ENCODE measurements around the gene MRPL43. TPM values are rescaled to one million over a fixed set of nuclear protein-coding genes. Genes with fewer than 3 reads are reported as not detected.

MRPL43 gene
- total RNA-seq, 1 experiment from 2014 or later, result 136 TPM

- no peak for TF ChIP-seq YY1 (IDR thresholded peaks at IDR 0.05; ENCODE audit: extremely low read depth, insufficient replicate concordance, low read depth, low read length)
- no peak for TF ChIP-seq ATF3 (IDR thresholded peaks at IDR 0.05)
Observed at GRCh38 chr10:101003639-101004206, 16.4 kb upstream of the MRPL43 start (continued).

- DNase-seq (ENCODE audit: low read depth, low spot score) (no peak), ATAC-seq (no peak)
- H3K9me3 ChIP-seq (ENCODE audit: control insufficient read depth in 1 of 2, insufficient read depth in 1 of 2, low read depth in 1 of 2, low read length in 2 of 2), result no peaks in the 10 kb centered on the region
- peak overlapping the region; percentile 14; the same call in 1 of the 2 replicates for H3K27ac ChIP-seq (ENCODE audit: low read depth, low read length)
- no peak overlapping the region for H3K4me3 ChIP-seq (replicated peaks in 1 of 2; ENCODE audit: low read depth in 1 of 2, low read length in 2 of 2)
- no peak for TF ChIP-seq JUND (IDR thresholded peaks at IDR 0.05)
- TF ChIP-seq REST (IDR thresholded peaks at IDR 0.05; ENCODE audit: low read depth), result no peak
- TF ChIP-seq ATF3 (IDR thresholded peaks at IDR 0.05), result no peak
- no peak for TF ChIP-seq SIN3A (IDR thresholded peaks at IDR 0.05; ENCODE audit: low read depth)
- TF ChIP-seq TCF7L2 (IDR thresholded peaks at IDR 0.05; ENCODE audit: borderline replicate concordance, extremely low read depth, insufficient read depth, insufficient read length), result no peak
- 0 out of 2 replicates have a peak overlapping the region, but pooled peaks have one; percentile 13 for H3K9ac ChIP-seq (ENCODE audit: low read length)
- no peaks in the 10 kb centered on the region for H3K9me2 ChIP-seq (ENCODE audit: insufficient read depth)
- ChIA-PET CTCF (interaction anchor here (1.3 to 8.3 kb wide), 3 partner anchors 7 to 28 kb away, joined by 3 to 118 read pairs (median 3); partner anchors contain the start of genes PDZD7 and SFXN3), RAD21 (ENCODE audit: low non-redundant PET in 1 of 2, low total read pairs in 2 of 2, uncharacterized antibody in 2 of 2, unreplicated experiment in 2 of 2) (no interaction called here), POLR2A (no interaction called here)
- intact Hi-C loops (cut with micrococcal nuclease), result no loop called here
- H3K4me2 ChIP-seq (ENCODE audit: low read length), result no peak overlapping the region
- H3K27me3 ChIP-seq (ENCODE audit: insufficient read depth, low read length), result no peaks in the 10 kb centered on the region
- H3K79me2 ChIP-seq (ENCODE audit: insufficient read depth, low read length), result peaks cover 48% of the 10 kb centered on the region
- H2AFZ ChIP-seq (ENCODE audit: low read depth, low read length, poor library complexity, severe bottlenecking), result no peak overlapping the region
- H3K4me1 ChIP-seq (ENCODE audit: control insufficient read depth in 1 of 2, insufficient read depth in 2 of 2, low read length in 2 of 2), result peaks cover 14 to 30% of the 10 kb centered on the region in 2 experiments; a peak in 3 of 4 replicates
- no peaks in the 10 kb centered on the region for H4K20me1 ChIP-seq (ENCODE audit: insufficient read depth)
- BruUV-seq (replicated peaks), result no TSS peak
- H3K36me3 ChIP-seq (ENCODE audit: control insufficient read depth in 1 of 2, insufficient read depth in 2 of 2, low read length in 2 of 2), result peaks cover 12 to 15% of the 10 kb centered on the region in 2 experiments; a peak in 3 of 4 replicates
Observed at GRCh38 chr10:101002456-101002855, 15.2 kb upstream of the MRPL43 start.

All from HCT116 (cell line).